Prostate gland (tissue), 2 donors: ENCODE results near the gene CAMKV. TPM values are rescaled to one million over a fixed set of nuclear protein-coding genes. Genes with fewer than 3 reads are reported as not detected.
A peak's percentile ranks its signal among the peaks of the same experiment; 100 is the strongest.

Experiments
- DNase-seq: peaks from one replicate; pipeline ENCODE4 v3.0.0-alpha.2; 2019; ENCODE audit warnings: low spot score
- H3K27ac ChIP-seq, 2 donors: fragments of 200-600 bp; sonication (generic); 2 replicates each; pipeline ENCODE4 v1.5.1; 2017 to 2019
- H3K27me3 ChIP-seq: fragments of 200-600 bp; sonication (generic); replicated peaks from 2 replicates; pipeline ENCODE4 v1.5.1; 2019; ENCODE audit not compliant: insufficient read depth
- H3K36me3 ChIP-seq, 2 donors: fragments of 200-600 bp; sonication (generic); 1 replicate in 1 of 2; 2 replicates in 1 of 2; pipeline versions ENCODE4 v1.5.1 to v1.8.1; 2017 to 2019
- H3K4me1 ChIP-seq: fragments of 200-600 bp; sonication (generic); replicated peaks from 2 replicates; pipeline ENCODE4 v1.5.1; 2019
- H3K4me3 ChIP-seq, 2 donors: fragments of 200-600 bp; sonication (generic); 2 replicates each; pipeline ENCODE4 v1.5.1; 2017 to 2019
- H3K9me3 ChIP-seq: fragments of 200-600 bp; sonication (generic); 2 replicates; pipeline ENCODE4 v1.5.1; 2017
- CTCF ChIP-seq, 4 experiments: fragments of 200-600 bp in 2 of 4; fragments of 450-650 bp in 2 of 4; sonication (generic) in 2 of 4; IDR thresholded peaks; 1 replicate in 3 of 4; 2 replicates in 1 of 4; pipeline ENCODE4 v1.5.1; 2016 to 2019; ENCODE audit warnings: antibody characterized with exemption in 4 of 4, mild to moderate bottlenecking in 2 of 4, moderate library complexity in 2 of 4
- POLR2A ChIP-seq: fragments of 450-650 bp; IDR thresholded peaks from one replicate; pipeline ENCODE4 v1.6.1; 2016; ENCODE audit warnings: antibody characterized with exemption, mild to moderate bottlenecking
- POLR2AphosphoS5 ChIP-seq: sonication (generic); formaldehyde crosslinking; IDR thresholded peaks from one replicate; pipeline ENCODE4 v1.6.1; 2017; ENCODE audit warnings: antibody characterized with exemption
- WGBS: methylation state at CpG from one replicate; pipeline ENCODE4 v1.1.5; 2018; 5-methylcytosine and 5-hydroxymethylcytosine counted together
- intact Hi-C: fragments of 100-400 bp; cut with DNase I; formaldehyde crosslinking; loops from one replicate; pipeline ENCODE4 v1.14.2; 2022
- total RNA-seq, 2 donors: library from RNA; depleted of rRNA; stranded (reverse); fragments of >200 nt; gene quantifications; one replicate each; pipeline ENCODE4 v1.1.0, GENCODE V29; 2016

Gene CAMKV
- total RNA-seq, 2 donors from 2014 or later: 0.97 TPM; not detected in 1

DNA sequence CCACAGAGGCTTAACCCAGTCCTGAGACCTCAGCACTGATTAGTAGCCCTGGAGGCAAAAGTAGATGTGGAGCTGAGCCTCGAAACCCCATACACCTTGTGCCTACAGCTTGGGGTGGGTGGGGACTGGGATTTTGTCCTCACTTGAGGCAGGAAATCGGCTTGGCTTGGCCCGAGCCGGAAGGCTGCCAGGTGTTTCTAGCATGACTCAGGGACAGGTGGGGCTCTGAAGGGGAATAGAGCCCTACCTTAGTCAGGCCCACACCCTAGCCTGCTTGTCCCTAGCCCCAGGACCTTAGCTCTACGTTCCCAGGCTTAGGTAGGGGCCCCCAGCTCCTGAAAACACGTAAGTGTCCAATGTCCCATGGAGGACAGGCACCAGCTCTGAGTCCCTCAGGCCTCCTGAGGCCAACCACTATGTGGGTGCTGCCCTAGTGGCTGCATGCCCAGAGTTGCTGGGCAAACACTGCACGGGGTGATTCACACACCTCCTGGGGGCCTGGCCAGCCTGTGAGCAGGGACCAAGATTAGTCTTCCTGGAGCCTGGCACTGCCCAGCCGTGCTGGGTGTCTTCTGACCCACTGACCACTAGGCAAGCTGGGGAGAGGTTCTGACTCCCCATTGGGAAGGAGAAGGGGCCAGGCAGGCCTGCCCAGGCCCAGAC, 30.9 kb upstream of the CAMKV start:
- peak overlapping the region; percentile 45 to 55 for H3K27ac ChIP-seq
- H3K36me3 ChIP-seq: no peaks in the 10 kb centered on the region
- peaks cover 4% of the 10 kb centered on the region for H3K4me1 ChIP-seq
- H3K9me3 ChIP-seq: no peaks in the 10 kb centered on the region
- 48% methylated on average over 8 of the region's 8 CpGs for WGBS
- H3K4me3 ChIP-seq: no peak overlapping the region
- peak; percentile 73 for DNase-seq
- no peak for TF ChIP-seq POLR2A
- TF ChIP-seq CTCF (IDR thresholded peaks at IDR 0.05): peak in 1 of 4 experiments; percentile 16
- peak; percentile 56 for TF ChIP-seq POLR2AphosphoS5
- intact Hi-C loops: no loop called here
- no peaks in the 10 kb centered on the region for H3K27me3 ChIP-seq

- no peaks in the 10 kb centered on the region for H3K9me3 ChIP-seq
- H3K4me1 ChIP-seq: peaks cover 4% of the 10 kb centered on the region
- intact Hi-C loops: no loop called here
- no peaks in the 10 kb centered on the region for H3K27me3 ChIP-seq
- no peak overlapping the region for H3K27ac ChIP-seq
- WGBS: 83% methylated on average over 5 of the region's 5 CpGs
- TF ChIP-seq POLR2AphosphoS5 (no peak), POLR2A (no peak), CTCF (IDR thresholded peaks at IDR 0.05) (no peak)
- no peak for DNase-seq
- H3K36me3 ChIP-seq: no peaks in the 10 kb centered on the region
- H3K4me3 ChIP-seq: no peak overlapping the region
Observed at GRCh38 chr3:49899815-49900214, 30.1 kb upstream of the CAMKV start.

GRCh38 chr3:49898991-49899390, 29.3 kb upstream of the CAMKV start:
- H3K27me3 ChIP-seq: no peaks in the 10 kb centered on the region
- no peak overlapping the region for H3K27ac ChIP-seq
- peaks cover 4% of the 10 kb centered on the region for H3K4me1 ChIP-seq
- TF ChIP-seq CTCF (IDR thresholded peaks at IDR 0.05) (no peak), POLR2A (no peak), POLR2AphosphoS5 (no peak)
- H3K4me3 ChIP-seq: no peak overlapping the region
- H3K36me3 ChIP-seq: no peaks in the 10 kb centered on the region
- H3K9me3 ChIP-seq: no peaks in the 10 kb centered on the region
- 86% methylated on average over 6 of the region's 6 CpGs for WGBS
- no peak for DNase-seq
- intact Hi-C loops: no loop called here

- Histone ChIP-seq H3K27ac (no peak overlapping the region), H3K9me3 (no peaks in the 10 kb centered on the region), H3K4me3 (no peak overlapping the region), H3K27me3 (no peaks in the 10 kb centered on the region), H3K36me3 (no peaks in the 10 kb centered on the region), H3K4me1 (peaks cover 4% of the 10 kb centered on the region)
- DNase-seq: no peak
- WGBS: 77% methylated on average over 5 of the region's 5 CpGs
- no peak for TF ChIP-seq CTCF (IDR thresholded peaks at IDR 0.05)
- TF ChIP-seq POLR2A: no peak
- TF ChIP-seq POLR2AphosphoS5: no peak
- intact Hi-C loops: no loop called here
Observed at GRCh38 chr3:49896345-49896744, 26.6 kb upstream of the CAMKV start.

DNA sequence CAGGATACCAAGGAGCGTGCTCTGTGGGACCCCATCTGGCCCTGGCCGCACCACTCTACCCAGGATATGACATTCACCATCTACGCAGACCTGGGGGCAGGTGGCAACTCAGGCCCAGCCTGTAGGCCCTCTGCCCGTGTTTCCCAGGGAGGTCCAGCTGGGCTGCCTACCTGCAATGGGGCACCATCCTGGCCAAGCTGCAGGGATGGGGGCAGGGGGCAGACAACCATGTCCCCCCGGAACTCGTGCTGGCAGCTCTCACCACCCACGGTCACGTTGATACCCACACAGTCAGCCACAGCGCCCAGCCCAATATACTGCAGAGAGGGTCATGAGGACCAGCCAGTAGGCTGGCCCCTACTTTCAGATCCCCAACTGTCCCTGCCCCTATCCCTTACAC, 26.1 kb upstream of the CAMKV start:
- no peaks in the 10 kb centered on the region for H3K27me3 ChIP-seq
- no peaks in the 10 kb centered on the region for H3K36me3 ChIP-seq
- H3K4me3 ChIP-seq: no peak overlapping the region
- H3K4me1 ChIP-seq: peaks cover under 1% of the 10 kb centered on the region
- 94% methylated on average over 9 of the region's 9 CpGs for WGBS
- H3K27ac ChIP-seq: no peak overlapping the region
- DNase-seq: no peak
- no peaks in the 10 kb centered on the region for H3K9me3 ChIP-seq
- TF ChIP-seq POLR2AphosphoS5 (no peak), CTCF (IDR thresholded peaks at IDR 0.05) (no peak), POLR2A (no peak)
- intact Hi-C loops: no loop called here
